Muscle of back (tissue), 13 donors: ENCODE data around the gene EFCAB6. TPM values are rescaled to one million over a fixed set of nuclear protein-coding genes. Genes with fewer than 3 reads are reported as not detected.

Experiments
- DNase-seq, 3 donors: peaks; one replicate each; pipeline versions ENCODE4 v3.0.0 to v3.0.0-alpha.2; 2013
- long read RNA-seq, 9 donors: transcript quantifications; one replicate each; lab custom pipeline, GENCODE V29; 2026
- polyA plus RNA-seq, 10 donors: library from polyadenylated mRNA; unstranded; fragments of 120-200 nt; gene quantifications; one replicate each; pipeline ENCODE4 v1.2.1, GENCODE V29; 2013; ENCODE audit not compliant: insufficient read length in 10 of 10

EFCAB6 gene, protein sequence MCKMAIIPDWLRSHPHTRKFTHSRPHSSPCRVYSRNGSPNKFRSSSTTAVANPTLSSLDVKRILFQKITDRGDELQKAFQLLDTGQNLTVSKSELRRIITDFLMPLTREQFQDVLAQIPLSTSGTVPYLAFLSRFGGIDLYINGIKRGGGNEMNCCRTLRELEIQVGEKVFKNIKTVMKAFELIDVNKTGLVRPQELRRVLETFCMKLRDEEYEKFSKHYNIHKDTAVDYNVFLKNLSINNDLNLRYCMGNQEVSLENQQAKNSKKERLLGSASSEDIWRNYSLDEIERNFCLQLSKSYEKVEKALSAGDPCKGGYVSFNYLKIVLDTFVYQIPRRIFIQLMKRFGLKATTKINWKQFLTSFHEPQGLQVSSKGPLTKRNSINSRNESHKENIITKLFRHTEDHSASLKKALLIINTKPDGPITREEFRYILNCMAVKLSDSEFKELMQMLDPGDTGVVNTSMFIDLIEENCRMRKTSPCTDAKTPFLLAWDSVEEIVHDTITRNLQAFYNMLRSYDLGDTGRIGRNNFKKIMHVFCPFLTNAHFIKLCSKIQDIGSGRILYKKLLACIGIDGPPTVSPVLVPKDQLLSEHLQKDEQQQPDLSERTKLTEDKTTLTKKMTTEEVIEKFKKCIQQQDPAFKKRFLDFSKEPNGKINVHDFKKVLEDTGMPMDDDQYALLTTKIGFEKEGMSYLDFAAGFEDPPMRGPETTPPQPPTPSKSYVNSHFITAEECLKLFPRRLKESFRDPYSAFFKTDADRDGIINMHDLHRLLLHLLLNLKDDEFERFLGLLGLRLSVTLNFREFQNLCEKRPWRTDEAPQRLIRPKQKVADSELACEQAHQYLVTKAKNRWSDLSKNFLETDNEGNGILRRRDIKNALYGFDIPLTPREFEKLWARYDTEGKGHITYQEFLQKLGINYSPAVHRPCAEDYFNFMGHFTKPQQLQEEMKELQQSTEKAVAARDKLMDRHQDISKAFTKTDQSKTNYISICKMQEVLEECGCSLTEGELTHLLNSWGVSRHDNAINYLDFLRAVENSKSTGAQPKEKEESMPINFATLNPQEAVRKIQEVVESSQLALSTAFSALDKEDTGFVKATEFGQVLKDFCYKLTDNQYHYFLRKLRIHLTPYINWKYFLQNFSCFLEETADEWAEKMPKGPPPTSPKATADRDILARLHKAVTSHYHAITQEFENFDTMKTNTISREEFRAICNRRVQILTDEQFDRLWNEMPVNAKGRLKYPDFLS (N-terminal part only)
- 1 to 10 TPM in 1 of 10 donors, under 1 TPM in 9; 0.61 to 1.3 (median 0.80) TPM for polyA plus RNA-seq
- long read RNA-seq, donor 1: 0 reads
- long read RNA-seq, donor 2: 0 reads
- long read RNA-seq, donor 3: 0 reads
- long read RNA-seq, donor 4: 0 reads
- long read RNA-seq, donor 5: 0 reads
- long read RNA-seq, donor 6: 0 reads
- long read RNA-seq, donor 7: 0 reads
- long read RNA-seq, donor 8: 0 reads
- long read RNA-seq, donor 9: 0 reads

GRCh38 chr22:43812149-43812842 lies at the start of gene EFCAB6:
Gene EFCAB6 (minus strand): TSS chr22:43812305. CDS start chr22:43782318, 29,987 bp downstream.
- peak; percentile 93 to 98 (median 96) for DNase-seq

DNA sequence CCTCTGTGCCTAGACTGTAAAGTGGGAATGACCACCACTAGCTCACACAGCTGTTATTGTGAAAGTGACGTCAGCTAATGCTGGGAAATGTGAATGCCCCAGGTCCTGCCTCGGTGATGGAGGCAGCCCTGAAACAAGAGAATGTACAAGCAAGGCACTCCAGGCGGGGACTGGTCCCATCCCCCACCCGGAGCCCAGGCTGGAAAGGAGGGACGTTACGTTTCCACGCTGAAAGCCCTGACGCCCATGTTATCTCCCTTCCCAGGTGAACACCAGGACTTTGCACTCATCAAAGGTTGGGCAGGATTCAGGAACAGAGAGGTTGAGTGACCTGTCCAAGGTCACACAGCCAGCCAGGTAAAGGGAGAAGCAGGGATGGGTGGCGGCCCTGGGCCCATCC lies 49.4 kb upstream of the EFCAB6 start:
- DNase-seq: peak in 1 of 3 donors; percentile 35

DNA sequence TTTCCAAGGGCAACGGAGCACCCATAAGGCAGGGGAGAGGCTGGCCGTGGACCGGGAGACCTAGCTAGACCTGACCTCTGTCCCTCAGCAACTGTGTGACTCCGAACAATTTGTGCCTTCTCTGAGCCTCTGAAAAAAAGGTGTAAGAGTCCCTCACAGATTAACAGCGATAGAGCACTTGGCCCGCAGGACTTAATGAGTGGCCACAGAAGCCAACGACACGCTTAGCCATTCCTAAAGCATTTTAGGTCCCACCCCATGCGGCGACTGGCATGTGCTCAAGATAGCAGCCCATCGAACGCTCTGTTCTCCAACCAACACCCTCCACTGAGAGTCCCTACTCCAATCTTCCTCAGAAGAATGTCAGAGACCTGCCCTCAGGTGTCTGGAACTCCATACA lies 48.7 kb upstream of the EFCAB6 start:
- DNase-seq: no peak

DNA sequence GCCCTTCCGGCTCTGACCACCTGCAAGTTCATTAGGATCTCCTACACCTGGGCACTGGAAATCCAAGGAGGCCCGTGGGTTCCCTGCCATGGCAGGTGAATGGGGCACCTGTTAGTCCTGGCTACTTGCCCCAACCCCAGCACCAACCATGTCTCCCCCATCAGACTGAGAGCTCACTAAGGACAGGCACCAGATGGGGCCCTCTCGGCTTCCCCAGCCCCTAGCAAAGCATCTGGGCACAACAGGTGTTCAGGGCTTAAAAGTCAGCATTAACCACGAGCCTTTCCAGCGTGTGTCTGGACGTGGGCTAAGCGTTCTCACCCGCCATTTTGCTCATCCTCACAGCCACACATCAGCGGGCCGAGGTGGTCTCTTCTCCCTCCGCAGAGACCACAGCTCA lies 48.0 kb upstream of the EFCAB6 start:
- DNase-seq: no peak

- no peak for DNase-seq
Observed at GRCh38 chr22:43859621-43860020, 47.5 kb upstream of the EFCAB6 start.

- no peak for DNase-seq
Observed at GRCh38 chr22:43859176-43859575, 47.1 kb upstream of the EFCAB6 start.

GRCh38 chr22:43858156-43858895 lies 46.2 kb upstream of the EFCAB6 start:
- no peak for DNase-seq

GRCh38 chr22:43857367-43857766 lies 45.3 kb upstream of the EFCAB6 start:
- DNase-seq: no peak

- DNase-seq: no peak
Observed at GRCh38 chr22:43855431-43855830, 43.3 kb upstream of the EFCAB6 start.

DNA sequence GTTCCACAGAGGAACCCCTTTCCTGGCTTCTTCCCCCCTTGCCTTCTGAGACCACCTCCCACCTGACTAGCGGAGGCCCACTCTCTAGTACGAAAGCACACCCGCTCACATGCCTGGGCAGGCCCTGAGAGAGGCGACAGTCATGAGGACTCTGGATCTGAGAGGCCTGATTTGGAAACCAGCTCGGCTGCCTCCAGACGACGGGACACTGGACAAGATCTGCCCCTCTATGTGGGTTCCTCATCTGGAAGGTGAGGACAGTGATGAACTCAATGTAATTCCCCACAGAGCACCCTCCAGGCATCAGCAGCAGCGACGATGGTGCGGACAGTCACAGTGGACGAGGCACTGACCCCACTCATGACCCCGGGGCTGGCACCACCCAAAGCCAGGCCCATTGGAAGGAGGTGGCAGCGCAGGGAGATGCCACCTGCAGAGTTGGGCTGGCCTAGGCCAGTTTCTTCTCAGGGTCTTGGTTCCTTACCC lies 42.7 kb upstream of the EFCAB6 start:
- no peak for DNase-seq

GRCh38 chr22:43854121-43854785 lies 42.1 kb upstream of the EFCAB6 start:
- DNase-seq: no peak

DNA sequence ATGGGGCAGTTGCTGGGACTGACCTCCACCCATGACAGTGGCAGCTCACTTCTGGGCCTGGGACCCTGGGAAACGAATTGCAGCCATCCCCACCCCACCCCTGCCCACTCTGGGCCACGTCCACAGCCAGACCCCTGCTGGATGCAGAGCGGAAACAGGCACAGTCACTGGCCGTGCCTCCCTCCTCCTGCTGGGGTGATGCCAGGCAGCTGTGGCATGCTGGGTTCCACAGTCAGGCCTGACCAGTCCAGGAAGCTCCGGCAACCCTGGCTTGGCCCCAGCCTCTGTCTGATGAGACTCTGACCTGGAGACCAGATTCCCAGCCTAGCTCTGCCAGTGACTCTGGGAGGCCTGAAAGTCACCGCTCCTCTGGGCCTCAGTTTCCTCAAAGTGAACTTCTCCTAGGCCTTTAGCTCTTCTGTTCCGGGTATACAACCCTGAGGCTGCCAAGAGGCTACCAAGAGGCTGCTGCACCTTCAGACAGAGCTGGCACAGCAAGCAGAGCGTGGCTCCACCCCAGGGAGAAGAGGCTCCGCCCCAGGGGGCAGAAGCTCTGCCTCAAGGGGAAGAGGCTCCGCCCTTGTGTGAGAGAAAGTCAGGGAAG lies 41.3 kb upstream of the EFCAB6 start:
- peak in 1 of 3 donors; percentile 44 for DNase-seq

DNA sequence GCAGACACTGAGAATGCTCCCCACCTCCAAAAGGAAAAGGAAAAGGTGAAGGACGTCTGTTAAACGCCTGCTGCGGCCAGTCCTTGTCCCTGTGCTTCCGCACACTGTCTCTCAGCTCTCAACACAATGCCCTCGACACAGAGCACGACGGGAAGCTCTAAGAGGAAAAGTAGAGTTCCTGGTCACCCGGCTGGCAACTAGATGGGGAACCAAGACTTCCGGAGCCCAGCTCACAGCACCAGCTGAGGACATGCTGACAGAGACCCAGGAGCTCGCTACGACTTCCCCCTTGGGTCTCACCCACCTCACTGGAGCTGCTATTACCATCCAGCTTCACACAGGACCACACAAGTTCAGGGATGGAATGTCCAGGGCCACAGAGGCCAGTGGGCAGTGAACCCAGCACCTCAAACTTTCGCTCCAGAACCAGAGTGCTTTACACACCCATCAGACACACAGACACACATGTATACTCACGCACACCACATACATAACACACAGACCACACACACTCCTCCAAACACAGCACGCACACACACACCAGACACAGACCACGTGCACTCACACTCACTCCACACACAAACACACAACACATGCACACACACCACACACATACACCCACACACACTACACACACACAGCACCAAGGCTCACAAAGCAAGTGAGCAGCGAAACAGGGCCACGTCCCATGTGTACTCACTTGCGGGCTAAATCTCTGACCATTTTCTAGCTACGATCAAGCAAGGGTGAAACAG lies 40.6 kb upstream of the EFCAB6 start:
- no peak for DNase-seq

- DNase-seq: no peak
Observed at GRCh38 chr22:43851979-43852307, 39.8 kb upstream of the EFCAB6 start.

- no peak for DNase-seq
Observed at GRCh38 chr22:43851058-43851978, 39.2 kb upstream of the EFCAB6 start.

- DNase-seq: no peak
Observed at GRCh38 chr22:43850529-43850928, 38.4 kb upstream of the EFCAB6 start.

DNA sequence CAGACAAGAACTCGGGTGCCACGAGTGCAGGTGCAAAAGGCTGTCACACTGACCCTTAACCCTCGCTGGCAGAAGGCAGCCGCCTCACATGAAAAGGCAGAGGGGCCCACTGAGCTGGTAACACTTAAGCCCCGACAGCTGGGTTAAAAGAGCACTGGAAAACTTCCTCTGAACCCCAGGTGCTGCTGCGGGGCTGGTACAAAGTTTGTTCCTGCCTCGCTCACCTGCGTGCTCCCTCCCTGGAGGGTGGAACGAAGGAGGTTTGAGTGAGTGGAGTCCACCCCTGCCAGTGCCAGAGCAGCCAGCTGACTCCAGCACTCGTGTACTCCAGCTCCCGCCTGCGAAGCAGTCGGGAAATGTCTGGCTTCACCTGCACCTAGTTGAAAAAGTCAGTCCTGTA lies 37.6 kb upstream of the EFCAB6 start:
- no peak for DNase-seq
